ENCODE measurements around the gene ZMIZ1.
A peak's percentile ranks its signal among the peaks of the same experiment; 100 is the strongest.

Gene ZMIZ1

GRCh38 chr10:79342811-79343561, 274.2 kb downstream of the ZMIZ1 start:
- no peak for DNase-seq (ENCODE audit: low read depth)

- no peak for DNase-seq (ENCODE audit: low read depth)
Observed at GRCh38 chr10:79344502-79345195, 275.9 kb downstream of the ZMIZ1 start.

GRCh38 chr10:79345241-79346011, 276.7 kb downstream of the ZMIZ1 start:
- DNase-seq (ENCODE audit: low read depth), result peak; percentile 23

GRCh38 chr10:79346012-79346340, 277.2 kb downstream of the ZMIZ1 start:
- no peak for DNase-seq (ENCODE audit: low read depth)

GRCh38 chr10:79346388-79347225, 277.8 kb downstream of the ZMIZ1 start:
- DNase-seq (ENCODE audit: low read depth), result no peak

GRCh38 chr10:79347226-79347893, 278.6 kb downstream of the ZMIZ1 start, which contains the start of gene PPIF:
Gene PPIF (plus strand): TSS chr10:79347469. CDS start chr10:79347549, 80 bp downstream.
- DNase-seq (ENCODE audit: low read depth), result peak; percentile 87

GRCh38 chr10:79347894-79348639, 279.3 kb downstream of the ZMIZ1 start:
- DNase-seq (ENCODE audit: low read depth), result peak; percentile 74

GRCh38 chr10:79348640-79348988, 279.8 kb downstream of the ZMIZ1 start:
- DNase-seq (ENCODE audit: low read depth), result no peak

- DNase-seq (ENCODE audit: low read depth), result no peak
Observed at GRCh38 chr10:79349072-79349491, 280.3 kb downstream of the ZMIZ1 start.

- no peak for DNase-seq (ENCODE audit: low read depth)
Observed at GRCh38 chr10:79349766-79350406, 281.1 kb downstream of the ZMIZ1 start.

- no peak for DNase-seq (ENCODE audit: low read depth)
Observed at GRCh38 chr10:79350407-79351154, 281.8 kb downstream of the ZMIZ1 start.

- DNase-seq (ENCODE audit: low read depth), result no peak
Observed at GRCh38 chr10:79351332-79351731, 282.6 kb downstream of the ZMIZ1 start.

GRCh38 chr10:79352035-79352877, 283.5 kb downstream of the ZMIZ1 start:
- DNase-seq (ENCODE audit: low read depth), result no peak

GRCh38 chr10:79353000-79353406, 284.2 kb downstream of the ZMIZ1 start:
- DNase-seq (ENCODE audit: low read depth), result no peak

- DNase-seq (ENCODE audit: low read depth), result no peak
Observed at GRCh38 chr10:79353726-79354125, 285.0 kb downstream of the ZMIZ1 start.

- DNase-seq (ENCODE audit: low read depth), result no peak
Observed at GRCh38 chr10:79354141-79354540, 285.4 kb downstream of the ZMIZ1 start.

- DNase-seq (ENCODE audit: low read depth), result no peak
Observed at GRCh38 chr10:79354615-79355014, 285.8 kb downstream of the ZMIZ1 start.

- no peak for DNase-seq (ENCODE audit: low read depth)
Observed at GRCh38 chr10:79355420-79356017, 286.8 kb downstream of the ZMIZ1 start.

All from amniotic epithelial cell (primary cell).